CD4-positive, alpha-beta T cell (primary cell): ENCODE data around the gene SLC22A14. TPM values are rescaled to one million over a fixed set of nuclear protein-coding genes. Genes with fewer than 3 reads are reported as not detected.

ENCODE experiments used
- ATAC-seq: fragments of 200-7000 bp; cut with Tn5 transposase; one replicate; pipeline ENCODE4 v1.10.0; 2022; ENCODE audit warnings: mild to moderate bottlenecking; ENCODE audit not compliant: poor library complexity
- CTCF ChIA-PET: fragments of 350-600 bp; sonication (Branson Sonifier 250); formaldehyde crosslinking; loops from one replicate; lab custom pipeline; 2021; ENCODE audit warnings: antibody characterized with exemption, inconsistent platforms; lab: Charles Lee
- POLR2A ChIA-PET: fragments of 350-600 bp; sonication (Branson Sonifier 250); formaldehyde crosslinking; loops from one replicate; lab custom pipeline; 2021; ENCODE audit warnings: antibody characterized with exemption, inconsistent platforms; lab: Charles Lee
- DNase-seq, 14 experiments: peaks; one replicate each; pipeline ENCODE4 v3.0.0-alpha.2; 2013 to 2020; ENCODE audit warnings: mixed read lengths in 2 of 14
- H3K27ac ChIP-seq, 2 donors: one replicate each; pipeline versions ENCODE4 v1.5.1 to v1.7.0; 2013; ENCODE audit warnings: low read length in 2 of 2, low read depth in 1 of 2, mild to moderate bottlenecking in 1 of 2
- H3K27me3 ChIP-seq, 2 experiments: 1 replicate in 1 of 2; 2 replicates in 1 of 2; pipeline versions ENCODE4 v1.6.1 to v1.7.0; 2013; ENCODE audit warnings: low read length in 2 of 2, control low read depth in 1 of 2, mild to moderate bottlenecking in 1 of 2, moderate library complexity in 1 of 2; ENCODE audit not compliant: insufficient read depth in 2 of 2, control insufficient read depth in 1 of 2
- H3K36me3 ChIP-seq: one replicate; pipeline ENCODE4 v1.6.1; 2013; ENCODE audit warnings: low read length, control low read depth; ENCODE audit not compliant: insufficient read depth
- H3K4me1 ChIP-seq: one replicate; pipeline ENCODE4 v1.6.1; 2013; ENCODE audit warnings: low read length, control low read depth; ENCODE audit not compliant: insufficient read depth
- H3K4me3 ChIP-seq: one replicate; pipeline ENCODE4 v1.5.1; 2013; ENCODE audit warnings: mild to moderate bottlenecking, low read length, moderate library complexity
- H3K9me3 ChIP-seq, 2 experiments: 1 replicate in 1 of 2; 2 replicates in 1 of 2; pipeline versions ENCODE4 v1.6.1 to v1.7.0; 2013; ENCODE audit warnings: low read length in 2 of 2, mild to moderate bottlenecking in 2 of 2, control low read depth in 1 of 2, moderate library complexity in 1 of 2; ENCODE audit not compliant: control insufficient read depth in 1 of 2, insufficient read depth in 1 of 2
- H3K27ac Mint-ChIP-seq: one replicate; pipeline ENCODE4 v1.8.0; 2020; ENCODE audit warnings: mixed read lengths
- H3K27me3 Mint-ChIP-seq: one replicate; pipeline ENCODE4 v1.8.0; 2021; ENCODE audit warnings: mixed read lengths
- H3K36me3 Mint-ChIP-seq: one replicate; pipeline ENCODE4 v1.8.0; 2021; ENCODE audit warnings: low read depth, mixed read lengths
- H3K4me1 Mint-ChIP-seq: one replicate; pipeline ENCODE4 v1.8.0; 2021; ENCODE audit warnings: low read depth, mixed read lengths
- H3K4me3 Mint-ChIP-seq: one replicate; pipeline ENCODE4 v1.8.0; 2020; ENCODE audit warnings: mild to moderate bottlenecking, mixed read lengths
- H3K9me3 Mint-ChIP-seq: one replicate; pipeline ENCODE4 v1.8.0; 2020; ENCODE audit warnings: mixed read lengths
- intact Hi-C, 2 experiments: fragments of 100-400 bp; cut with DNase I in 1 of 2; cut with micrococcal nuclease in 1 of 2; formaldehyde crosslinking; loops; one replicate each; pipeline versions ENCODE4 v1.15.1 to v1.9.0; 2023 to 2025; cut with DNase I, micrococcal nuclease
- total RNA-seq, 174 experiments: library from RNA in 2 of 174; stranded (reverse) in 2 of 174; gene quantifications; one replicate each; pipeline ENCODE4 v1.2.3 and lab custom pipeline; 2021 to 2026
- TF ChIP-seq, protein P1 (sequence below): fragments of 200-600 bp; IDR thresholded peaks from one replicate; pipeline ENCODE4 v1.8.0; 2022; ENCODE audit warnings: antibody characterized with exemption, mild to moderate bottlenecking

Gene SLC22A14
- total RNA-seq, 2 experiments from 2014 or later: 0.11 TPM; not detected in 1

DNA sequence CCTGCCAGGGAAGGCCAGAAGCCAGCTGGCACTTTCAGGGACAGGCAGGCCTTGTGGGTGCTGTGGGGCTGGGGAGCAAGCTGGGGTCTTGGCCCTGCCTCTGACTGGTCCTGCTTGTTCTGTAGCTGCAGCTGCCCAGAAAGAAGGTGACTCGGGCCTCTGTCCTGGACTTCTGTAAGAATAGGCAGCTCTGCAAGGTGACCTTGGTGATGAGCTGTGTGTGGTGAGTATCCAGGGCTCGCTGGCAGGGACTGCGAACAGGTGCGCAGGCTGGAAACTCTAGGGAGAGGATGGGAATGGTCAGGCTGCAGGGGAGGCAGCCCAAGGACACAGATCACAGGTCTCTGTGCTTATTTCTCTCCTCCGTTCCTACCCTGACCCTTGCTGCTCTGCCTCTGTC lies 31.2 kb downstream of the SLC22A14 start:
- Histone ChIP-seq H3K4me1 (no peaks in the 10 kb centered on the region), H3K36me3 (no peaks in the 10 kb centered on the region), H3K27me3 (peaks cover 0 to 5% of the 10 kb centered on the region in 2 experiments), H3K27ac (no peak overlapping the region), H3K9me3 (no peaks in the 10 kb centered on the region), H3K4me3 (no peak overlapping the region)
- TF ChIP-seq, protein P1, sequence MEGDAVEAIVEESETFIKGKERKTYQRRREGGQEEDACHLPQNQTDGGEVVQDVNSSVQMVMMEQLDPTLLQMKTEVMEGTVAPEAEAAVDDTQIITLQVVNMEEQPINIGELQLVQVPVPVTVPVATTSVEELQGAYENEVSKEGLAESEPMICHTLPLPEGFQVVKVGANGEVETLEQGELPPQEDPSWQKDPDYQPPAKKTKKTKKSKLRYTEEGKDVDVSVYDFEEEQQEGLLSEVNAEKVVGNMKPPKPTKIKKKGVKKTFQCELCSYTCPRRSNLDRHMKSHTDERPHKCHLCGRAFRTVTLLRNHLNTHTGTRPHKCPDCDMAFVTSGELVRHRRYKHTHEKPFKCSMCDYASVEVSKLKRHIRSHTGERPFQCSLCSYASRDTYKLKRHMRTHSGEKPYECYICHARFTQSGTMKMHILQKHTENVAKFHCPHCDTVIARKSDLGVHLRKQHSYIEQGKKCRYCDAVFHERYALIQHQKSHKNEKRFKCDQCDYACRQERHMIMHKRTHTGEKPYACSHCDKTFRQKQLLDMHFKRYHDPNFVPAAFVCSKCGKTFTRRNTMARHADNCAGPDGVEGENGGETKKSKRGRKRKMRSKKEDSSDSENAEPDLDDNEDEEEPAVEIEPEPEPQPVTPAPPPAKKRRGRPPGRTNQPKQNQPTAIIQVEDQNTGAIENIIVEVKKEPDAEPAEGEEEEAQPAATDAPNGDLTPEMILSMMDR: no peak
- Mint-ChIP-seq H3K4me3 (no peak overlapping the region), H3K4me1 (no peaks in the 10 kb centered on the region), H3K36me3 (no peaks in the 10 kb centered on the region), H3K27ac (no peak overlapping the region), H3K9me3 (no peaks in the 10 kb centered on the region), H3K27me3 (no peaks in the 10 kb centered on the region)
- intact Hi-C loops: no loop called here
- no peak for DNase-seq
- no peak for ATAC-seq
- ChIA-PET POLR2A (no interaction called here), CTCF (no interaction called here)

DNA sequence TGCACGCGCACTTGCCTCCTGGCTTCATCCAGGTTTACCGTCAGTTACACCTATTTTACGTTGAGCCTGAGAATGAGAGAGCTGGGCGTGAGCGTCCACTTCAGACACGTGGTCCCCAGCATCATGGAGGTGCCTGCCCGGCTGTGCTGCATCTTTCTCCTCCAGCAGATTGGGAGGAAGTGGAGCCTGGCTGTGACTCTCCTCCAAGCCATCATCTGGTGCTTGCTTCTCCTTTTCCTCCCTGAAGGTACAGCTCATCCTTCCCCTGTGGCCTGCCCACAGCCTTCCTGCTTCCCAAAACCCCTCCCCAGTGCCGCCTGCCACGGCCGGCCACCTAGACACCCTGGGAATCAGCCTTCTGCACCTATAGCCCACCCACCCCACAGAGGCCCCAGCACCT lies 31.6 kb downstream of the SLC22A14 start:
- Mint-ChIP-seq H3K27me3 (no peaks in the 10 kb centered on the region), H3K4me1 (no peaks in the 10 kb centered on the region), H3K36me3 (no peaks in the 10 kb centered on the region), H3K27ac (no peak overlapping the region), H3K9me3 (no peaks in the 10 kb centered on the region), H3K4me3 (no peak overlapping the region)
- TF ChIP-seq, protein P1: no peak
- Histone ChIP-seq H3K27me3 (peaks cover 0 to 2% of the 10 kb centered on the region in 2 experiments), H3K4me3 (no peak overlapping the region), H3K36me3 (no peaks in the 10 kb centered on the region), H3K4me1 (no peaks in the 10 kb centered on the region), H3K9me3 (no peaks in the 10 kb centered on the region), H3K27ac (no peak overlapping the region)
- CTCF ChIA-PET: no interaction called here
- intact Hi-C loops: no loop called here
- DNase-seq (peak in 2 of 14 experiments; percentile 9 to 11), ATAC-seq (no peak)
- POLR2A ChIA-PET: no interaction called here

DNA sequence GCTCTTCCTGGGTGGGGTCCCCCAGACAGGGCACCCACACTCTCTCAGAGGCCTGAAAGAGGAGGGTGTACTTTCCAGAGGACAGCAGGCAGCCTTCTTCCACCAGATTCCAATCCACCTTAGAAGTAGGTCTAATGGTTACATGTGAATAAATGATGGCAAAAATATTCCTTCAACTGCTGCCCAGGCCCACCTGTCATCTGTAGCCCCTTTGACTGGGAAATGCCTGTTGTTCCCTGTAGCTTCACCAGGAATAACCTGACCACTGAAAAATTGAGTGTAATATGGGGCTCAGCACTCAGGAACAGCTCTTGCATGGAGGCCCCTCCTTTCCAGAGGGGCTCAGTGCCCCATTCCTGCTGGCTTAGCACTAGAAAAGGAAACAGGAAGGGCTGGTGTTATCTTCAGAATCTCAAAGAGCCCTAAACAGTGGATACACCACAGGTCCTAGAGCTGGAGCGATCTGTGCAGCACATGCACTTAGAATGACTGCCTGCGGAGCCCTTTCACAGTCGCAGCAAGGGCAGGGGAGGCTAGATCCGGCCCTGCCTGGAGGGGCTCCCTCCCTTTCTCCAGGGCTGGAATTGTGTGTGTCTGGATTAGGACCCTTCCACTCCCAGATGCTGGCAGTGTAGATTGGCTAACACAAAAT lies 32.1 kb downstream of the SLC22A14 start:
- Mint-ChIP-seq H3K4me3 (no peak overlapping the region), H3K27me3 (no peaks in the 10 kb centered on the region), H3K9me3 (no peaks in the 10 kb centered on the region), H3K36me3 (no peaks in the 10 kb centered on the region), H3K27ac (no peak overlapping the region), H3K4me1 (no peaks in the 10 kb centered on the region)
- Histone ChIP-seq H3K9me3 (no peaks in the 10 kb centered on the region), H3K27ac (no peak overlapping the region), H3K4me3 (no peak overlapping the region), H3K4me1 (no peaks in the 10 kb centered on the region), H3K36me3 (no peaks in the 10 kb centered on the region), H3K27me3 (peaks cover 0 to under 1% of the 10 kb centered on the region in 2 experiments)
- TF ChIP-seq, protein P1: no peak
- intact Hi-C loops: no loop called here
- no peak for DNase-seq
- ChIA-PET POLR2A (no interaction called here), CTCF (no interaction called here)
- no peak for ATAC-seq
